ENCODE results near the gene CHGA. TPM values are rescaled to one million over a fixed set of nuclear protein-coding genes. Genes with fewer than 3 reads are reported as not detected.

Gene CHGA
- total and polyA plus RNA-seq, 2 of the 8 experiments (the other 6 are each of a cell fraction or from before 2014, with no cell fraction given): 17.5 to 28.2 TPM

- ChIA-PET POLR2A (ENCODE audit: partially characterized antibody) (no interaction called here), CTCF (ENCODE audit: partially characterized antibody) (no interaction called here)
- Histone ChIP-seq H2BK20ac (ENCODE audit: low read length) (no peak overlapping the region), H3K4me1 (replicated peaks in 1 of 4; ENCODE audit: control insufficient read depth in 3 of 4, insufficient read depth in 4 of 4, low read length in 3 of 4) (no peaks in the 10 kb centered on the region), H2BK5ac (ENCODE audit: low read depth, low read length) (no peak overlapping the region), H3K27ac (ENCODE audit: low read depth, low read length) (no peak overlapping the region), H3K56ac (replicated peaks; ENCODE audit: insufficient read length, low read depth, low read length) (no peak overlapping the region), H2AFZ (ENCODE audit: low read length) (no peak overlapping the region), H3K4ac (replicated peaks; ENCODE audit: insufficient read length, low read depth, low read length) (no peak overlapping the region), H4K8ac (ENCODE audit: extremely low read depth, insufficient read depth, low read length) (no peak overlapping the region), H2BK12ac (ENCODE audit: low read depth, low read length) (no peak overlapping the region), H3K14ac (ENCODE audit: insufficient read length) (no peak overlapping the region), H4K20me1 (replicated peaks in 1 of 2; ENCODE audit: control insufficient read depth in 1 of 2, insufficient read depth in 2 of 2, low read length in 2 of 2) (no peaks in the 10 kb centered on the region), H3K27me3 (replicated peaks in 1 of 4; ENCODE audit: control insufficient read depth in 3 of 4, extremely low read depth in 1 of 4, insufficient read depth in 3 of 4, low read length in 3 of 4) (no peaks in the 10 kb centered on the region), H3K79me1 (ENCODE audit: low read depth, low read length) (peaks cover 11% of the 10 kb centered on the region), H3K9me3 (ENCODE audit: insufficient read depth in 2 of 2, low read depth in 1 of 2, low read length in 1 of 2) (peaks cover 26 to 43% of the 10 kb centered on the region in 2 experiments), H3K23me2 (ENCODE audit: low read depth, low read length) (no peaks in the 10 kb centered on the region), H3K18ac (ENCODE audit: extremely low read depth, low read length) (no peak overlapping the region), H3K9ac (replicated peaks in 1 of 4; ENCODE audit: extremely low read depth in 1 of 4, low read depth in 3 of 4, low read length in 3 of 4) (no peak overlapping the region), H3K4me3 (ENCODE audit: extremely low read depth in 1 of 4, insufficient read depth in 2 of 4, low read depth in 3 of 4, low read length in 4 of 4) (no peak overlapping the region), H2AK5ac (ENCODE audit: low read depth, low read length) (no peak overlapping the region), H2BK120ac (replicated peaks; ENCODE audit: low read depth, low read length) (no peak overlapping the region), H3K4me2 (ENCODE audit: insufficient read depth in 1 of 2, low read depth in 2 of 2, low read length in 2 of 2) (no peak overlapping the region), H4K5ac (ENCODE audit: insufficient read length, low read depth, low read length) (no peak overlapping the region), H2BK15ac (ENCODE audit: low read length) (no peak overlapping the region), H3K36me3 (ENCODE audit: control insufficient read depth in 2 of 4, insufficient read depth in 4 of 4, low read length in 3 of 4) (peaks cover 0 to 39% (median 2%) of the 10 kb centered on the region in 4 experiments; a peak in 5 of 8 replicates), H3K23ac (ENCODE audit: insufficient read length) (no peak overlapping the region), H3K79me2 (ENCODE audit: control insufficient read depth in 1 of 2, insufficient read depth in 2 of 2, low read length in 2 of 2) (peaks cover 3 to 10% of the 10 kb centered on the region in 2 experiments; a peak in 2 of 4 replicates), H4K91ac (replicated peaks; ENCODE audit: insufficient read length, low read length) (no peak overlapping the region)
- DNase-seq (ENCODE audit: low read depth in 1 of 2, low spot score in 2 of 2): no peak
- no peak for TF ChIP-seq GABPA (IDR thresholded peaks at IDR 0.05; ENCODE audit: borderline replicate concordance, insufficient read depth, low read length)
- TF ChIP-seq KDM4A (IDR thresholded peaks at IDR 0.05; ENCODE audit: low read depth, low read length, severe bottlenecking): no peak
- no peak for TF ChIP-seq TAF1 (IDR thresholded peaks at IDR 0.05; ENCODE audit: low read depth, low read length)
- TF ChIP-seq NANOG (IDR thresholded peaks at IDR 0.05; ENCODE audit: insufficient read depth, low read depth, low read length, poor library complexity, severe bottlenecking): no peak
- FAIRE-seq: no peak
- WGBS, 2 experiments (ENCODE audit: extremely low coverage in 1 of 2, insufficient coverage in 1 of 2, insufficient read length in 1 of 2, insufficient replicate concordance in 2 of 2, low coverage in 1 of 2, low lambda C conversion rate in 2 of 2, missing lambda C conversion rate in 1 of 2): 98% methylated on average over 4 of the region's 4 CpGs; no CpG with 5 or more reads in 1 of the 2 experiments
These were observed 57.9 kb downstream of the CHGA start for GRCh38 chr14:92980866-92981265.

Data from H1 (cell line).